A549 (cell line): ENCODE measurements around the gene ZNF391. TPM values are rescaled to one million over a fixed set of nuclear protein-coding genes. Genes with fewer than 3 reads are reported as not detected.

Experiments
- BCL3 ChIP-seq: fragments of >200 bp; sonication (Bioruptor Twin); formaldehyde crosslinking; IDR thresholded peaks from 3 replicates; pipeline ENCODE4 v1.6.1; 2016
- EHF ChIP-seq: fragments of 250-450 bp; sonication (Bioruptor Pico); IDR thresholded peaks from 2 replicates; pipeline ENCODE4 v1.5.0; 2020; ENCODE audit warnings: mild to moderate bottlenecking
- EHMT2 ChIP-seq: fragments of 200-600 bp; sonication (generic); IDR thresholded peaks from 2 replicates; pipeline ENCODE4 v1.6.1; 2016; ENCODE audit warnings: antibody characterized with exemption, low read depth, mild to moderate bottlenecking, moderate library complexity
- ELK1 ChIP-seq: fragments of 150-350 bp; IDR thresholded peaks from 2 replicates; pipeline ENCODE4 v1.6.1; 2014; ENCODE audit warnings: low read depth, mild to moderate bottlenecking, low read length
- FOSL2 ChIP-seq, 2 experiments: fragments of 450-650 bp in 1 of 2; fragments of >200 bp in 1 of 2; sonication (Bioruptor Twin) in 1 of 2; formaldehyde crosslinking; IDR thresholded peaks; 2 replicates each; pipeline versions ENCODE4 v1.5.0 to v1.6.1; 2016 to 2020; ENCODE audit warnings: mild to moderate bottlenecking in 1 of 2, moderate library complexity in 1 of 2
- HDAC2 ChIP-seq: fragments of 200-600 bp; sonication (generic); IDR thresholded peaks from 2 replicates; pipeline ENCODE4 v1.6.1; 2016
- JUN ChIP-seq, 2 experiments: fragments of >200 bp; sonication (Bioruptor Twin); formaldehyde crosslinking; IDR thresholded peaks; 2 replicates in 1 of 2; 3 replicates in 1 of 2; pipeline ENCODE4 v1.6.1; 2016 to 2017
- KDM5A ChIP-seq: fragments of 200-600 bp; sonication (generic); IDR thresholded peaks from 2 replicates; pipeline ENCODE4 v1.6.1; 2016; ENCODE audit warnings: antibody characterized with exemption, mild to moderate bottlenecking
- NPAS2 ChIP-seq: fragments of 250-450 bp; sonication (Bioruptor Pico); IDR thresholded peaks from 2 replicates; pipeline ENCODE4 v1.8.0; 2022; ENCODE audit warnings: mild to moderate bottlenecking, moderate library complexity, borderline replicate concordance
- POLR2A ChIP-seq: IDR thresholded peaks from 2 replicates; pipeline ENCODE4 v1.6.1; 2012; ENCODE audit warnings: mild to moderate bottlenecking, low read length
- POLR2AphosphoS2 ChIP-seq: conservative IDR thresholded peaks from 2 replicates; pipeline ENCODE4 v1.6.1; 2012; ENCODE audit warnings: low read length, improper control_type of control experiment, inconsistent platforms
- RAD21 ChIP-seq, 2 experiments: fragments of >200 bp in 1 of 2; sonication (Bioruptor Twin) in 1 of 2; formaldehyde crosslinking in 1 of 2; IDR thresholded peaks in 1 of 2; conservative IDR thresholded peaks in 1 of 2; 2 replicates in 1 of 2; 3 replicates in 1 of 2; pipeline ENCODE4 v1.6.1; 2012 to 2018; ENCODE audit warnings: inconsistent platforms in 1 of 2
- RARB ChIP-seq: fragments of 250-450 bp; sonication (Bioruptor Pico); IDR thresholded peaks from 2 replicates; pipeline ENCODE4 v1.8.0; 2021; ENCODE audit warnings: mild to moderate bottlenecking, moderate library complexity
- RCOR1 ChIP-seq: fragments of 150-350 bp; IDR thresholded peaks from 2 replicates; pipeline ENCODE4 v1.6.1; 2014; ENCODE audit warnings: antibody characterized with exemption, low read length, low read depth
- RNF2 ChIP-seq: fragments of 200-600 bp; sonication (generic); IDR thresholded peaks from 2 replicates; pipeline ENCODE4 v1.6.1; 2016; ENCODE audit warnings: low read depth, mild to moderate bottlenecking, antibody characterized with exemption, moderate library complexity, borderline replicate concordance
- SMC3 ChIP-seq: fragments of >200 bp; sonication (Bioruptor Twin); formaldehyde crosslinking; IDR thresholded peaks from 3 replicates; pipeline ENCODE4 v1.6.1; 2018; ENCODE audit warnings: inconsistent platforms
- SREBF2 ChIP-seq: fragments of 450-650 bp; IDR thresholded peaks from 2 replicates; pipeline ENCODE4 v1.6.1; 2014; ENCODE audit warnings: mild to moderate bottlenecking, moderate library complexity
- TP53 ChIP-seq: fragments of 250-450 bp; sonication (Bioruptor Pico); IDR thresholded peaks from 2 replicates; pipeline ENCODE4 v1.5.0; 2021; ENCODE audit warnings: mild to moderate bottlenecking, moderate library complexity
- ZC3H11A ChIP-seq: fragments of 450-650 bp; IDR thresholded peaks from 2 replicates; pipeline ENCODE4 v1.6.1; 2014; ENCODE audit warnings: antibody characterized with exemption, mild to moderate bottlenecking
- ZNF302 ChIP-seq: fragments of 250-450 bp; sonication (Bioruptor Pico); IDR thresholded peaks from 2 replicates; pipeline ENCODE4 v1.9.0; 2021; ENCODE audit warnings: inconsistent platforms, mild to moderate bottlenecking, moderate library complexity
- ZSCAN20 ChIP-seq: fragments of 250-450 bp; sonication (Bioruptor Pico); IDR thresholded peaks from 2 replicates; pipeline ENCODE4 v1.8.0; 2022; ENCODE audit warnings: mild to moderate bottlenecking, moderate library complexity
- polyA plus RNA-seq, 4 experiments: library from polyadenylated mRNA; depleted of rRNA in 3 of 4; stranded (reverse); fragments of >200 nt; fragmentation: RNase III in 1 of 4; extraction: RNeasy Plus Mini Kit Qiagen cat#74134 plus additional on column Dnase treatment in 1 of 4; gene quantifications; 2 replicates in 3 of 4; 3 replicates in 1 of 4; pipeline ENCODE4 v1.2.3, GENCODE V29; 2011 to 2017
- TF ChIP-seq, protein P1 (sequence below): fragments of >200 bp; sonication (Bioruptor Twin); formaldehyde crosslinking; IDR thresholded peaks from 3 replicates; pipeline ENCODE4 v1.5.1; 2016
- TF ChIP-seq, protein P2 (sequence below): fragments of 250-450 bp; sonication (Bioruptor Pico); IDR thresholded peaks from 2 replicates; pipeline ENCODE4 v1.5.0; 2021; ENCODE audit warnings: mild to moderate bottlenecking, moderate library complexity, borderline replicate concordance

The ZNF391 gene
- polyA plus RNA-seq, 2 of the 4 experiments (the other 2 are of a cell fraction): 0.48 to 0.52 TPM

- TF ChIP-seq ZNF302 (CRISPR knock-in tag) (no peak), ZC3H11A (no peak), ZSCAN20 (no peak), POLR2AphosphoS2 (no peak), ELK1 (no peak), SREBF2 (no peak), EHF (CRISPR knock-in tag) (no peak), RAD21 (conservative IDR thresholded peaks at IDR 0.05 in 1 of 2, IDR thresholded peaks at IDR 0.05 in 1 of 2) (no peak), HDAC2 (no peak), EHMT2 (no peak), BCL3 (0 out of 3 replicates have a peak, but pooled peaks have one; percentile 23), RNF2 (no peak), RCOR1 (no peak), JUN (IDR thresholded peaks at IDR 0.05) (peak in 1 of 2 experiments; percentile 58; a peak in 3 of 5 replicates), NPAS2 (no peak), POLR2A (peak; percentile 42; the same call in 1 of the 2 replicates), FOSL2 (IDR thresholded peaks at IDR 0.05) (no peak), FOSL2 (CRISPR knock-in tag; IDR thresholded peaks at IDR 0.05) (no peak), TP53 (no peak), RARB (CRISPR knock-in tag) (no peak), KDM5A (no peak), SMC3 (no peak)
- TF ChIP-seq, protein P1, sequence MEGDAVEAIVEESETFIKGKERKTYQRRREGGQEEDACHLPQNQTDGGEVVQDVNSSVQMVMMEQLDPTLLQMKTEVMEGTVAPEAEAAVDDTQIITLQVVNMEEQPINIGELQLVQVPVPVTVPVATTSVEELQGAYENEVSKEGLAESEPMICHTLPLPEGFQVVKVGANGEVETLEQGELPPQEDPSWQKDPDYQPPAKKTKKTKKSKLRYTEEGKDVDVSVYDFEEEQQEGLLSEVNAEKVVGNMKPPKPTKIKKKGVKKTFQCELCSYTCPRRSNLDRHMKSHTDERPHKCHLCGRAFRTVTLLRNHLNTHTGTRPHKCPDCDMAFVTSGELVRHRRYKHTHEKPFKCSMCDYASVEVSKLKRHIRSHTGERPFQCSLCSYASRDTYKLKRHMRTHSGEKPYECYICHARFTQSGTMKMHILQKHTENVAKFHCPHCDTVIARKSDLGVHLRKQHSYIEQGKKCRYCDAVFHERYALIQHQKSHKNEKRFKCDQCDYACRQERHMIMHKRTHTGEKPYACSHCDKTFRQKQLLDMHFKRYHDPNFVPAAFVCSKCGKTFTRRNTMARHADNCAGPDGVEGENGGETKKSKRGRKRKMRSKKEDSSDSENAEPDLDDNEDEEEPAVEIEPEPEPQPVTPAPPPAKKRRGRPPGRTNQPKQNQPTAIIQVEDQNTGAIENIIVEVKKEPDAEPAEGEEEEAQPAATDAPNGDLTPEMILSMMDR: no peak
- TF ChIP-seq, protein P2, sequence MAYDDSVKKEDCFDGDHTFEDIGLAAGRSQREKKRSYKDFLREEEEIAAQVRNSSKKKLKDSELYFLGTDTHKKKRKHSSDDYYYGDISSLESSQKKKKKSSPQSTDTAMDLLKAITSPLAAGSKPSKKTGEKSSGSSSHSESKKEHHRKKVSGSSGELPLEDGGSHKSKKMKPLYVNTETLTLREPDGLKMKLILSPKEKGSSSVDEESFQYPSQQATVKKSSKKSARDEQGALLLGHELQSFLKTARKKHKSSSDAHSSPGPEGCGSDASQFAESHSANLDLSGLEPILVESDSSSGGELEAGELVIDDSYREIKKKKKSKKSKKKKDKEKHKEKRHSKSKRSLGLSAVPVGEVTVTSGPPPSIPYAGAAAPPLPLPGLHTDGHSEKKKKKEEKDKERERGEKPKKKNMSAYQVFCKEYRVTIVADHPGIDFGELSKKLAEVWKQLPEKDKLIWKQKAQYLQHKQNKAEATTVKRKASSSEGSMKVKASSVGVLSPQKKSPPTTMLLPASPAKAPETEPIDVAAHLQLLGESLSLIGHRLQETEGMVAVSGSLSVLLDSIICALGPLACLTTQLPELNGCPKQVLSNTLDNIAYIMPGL (CRISPR knock-in tag): no peak
Observed at GRCh38 chr6:27388293-27389197, at the start of gene ZNF391 (continued).
